Testis (tissue), 3 donors: ENCODE results near the gene TMEM86A. TPM values are rescaled to one million over a fixed set of nuclear protein-coding genes. Genes with fewer than 3 reads are reported as not detected.

Experiments used
- DNase-seq: peaks from one replicate; pipeline ENCODE4 v3.0.0-alpha.2; 2019
- H3K27ac ChIP-seq, 2 donors: fragments of 200-600 bp; sonication (generic); one replicate each; pipeline ENCODE4 v1.5.1; 2019
- H3K27me3 ChIP-seq: fragments of 200-600 bp; sonication (generic); one replicate; pipeline ENCODE4 v1.5.1; 2019
- H3K36me3 ChIP-seq: fragments of 200-600 bp; sonication (generic); one replicate; pipeline ENCODE4 v1.5.1; 2017; ENCODE audit warnings: low read depth; ENCODE audit errors: missing control alignments
- H3K4me1 ChIP-seq: fragments of 200-600 bp; sonication (generic); one replicate; pipeline ENCODE4 v1.5.1; 2019
- H3K4me3 ChIP-seq, 2 donors: fragments of 200-600 bp; sonication (generic); one replicate each; pipeline ENCODE4 v1.5.1; 2017 to 2019
- H3K9me3 ChIP-seq: fragments of 200-600 bp; sonication (generic); one replicate; pipeline ENCODE4 v1.5.1; 2017
- CTCF ChIP-seq, 3 experiments: fragments of 450-650 bp in 2 of 3; fragments of 200-600 bp in 1 of 3; sonication (generic) in 1 of 3; IDR thresholded peaks; one replicate each; pipeline ENCODE4 v1.5.1; 2016 to 2019; ENCODE audit warnings: antibody characterized with exemption in 3 of 3, mild to moderate bottlenecking in 2 of 3, moderate library complexity in 1 of 3
- POLR2A ChIP-seq: fragments of 450-650 bp; IDR thresholded peaks from one replicate; pipeline ENCODE4 v1.6.1; 2017; ENCODE audit warnings: antibody characterized with exemption, mild to moderate bottlenecking, moderate library complexity
- WGBS, 2 donors: methylation state at CpG; one replicate each; pipeline ENCODE4 v1.1.5; 2018; 5-methylcytosine and 5-hydroxymethylcytosine counted together
- intact Hi-C: fragments of 100-400 bp; cut with DNase I; formaldehyde crosslinking; loops from one replicate; pipeline ENCODE4 v1.15.1; 2023; ENCODE audit warnings: low total_unique reads
- polyA plus RNA-seq: library from polyadenylated mRNA; stranded (reverse); fragments of 350-450 nt; fragmentation: Illumina TruSeq; extraction: RNeasy Lipid Tissue Mini Kit (QIAGEN cat#74804); gene quantifications from one replicate; pipeline ENCODE4 v1.2.3, GENCODE V29; 2014; ENCODE audit warnings: low read depth, low replicate concordance; ENCODE audit not compliant: insufficient read depth
- total RNA-seq, 2 donors: library from RNA; depleted of rRNA; stranded (reverse); fragments of >200 nt; gene quantifications; one replicate each; pipeline ENCODE4 v1.2.3, GENCODE V29; 2016

TMEM86A gene
- total and polyA plus RNA-seq, 3 donors from 2014 or later = 5.8 to 8.3 (median 6.1) TPM

- WGBS, 2 donors = 69 to 72% methylated on average over 7 to 10 of the region's 10 CpGs
- Histone ChIP-seq H3K36me3 (no peaks in the 10 kb centered on the region), H3K4me1 (no peaks in the 10 kb centered on the region), H3K9me3 (no peaks in the 10 kb centered on the region), H3K27me3 (no peaks in the 10 kb centered on the region), H3K4me3 (no peak overlapping the region), H3K27ac (no peak overlapping the region)
- intact Hi-C loops = no loop called here
- DNase-seq = no peak
- no peak for TF ChIP-seq POLR2A
- TF ChIP-seq CTCF (IDR thresholded peaks at IDR 0.05) = no peak
Observed at GRCh38 chr11:18736590-18737148, 38.1 kb downstream of the TMEM86A start.

GRCh38 chr11:18737642-18738041 lies 39.1 kb downstream of the TMEM86A start:
- no peaks in the 10 kb centered on the region for H3K36me3 ChIP-seq
- H3K27ac ChIP-seq = no peak overlapping the region
- no peaks in the 10 kb centered on the region for H3K27me3 ChIP-seq
- 90% methylated on average over 8 of the region's 8 CpGs; no CpG with 5 or more reads in 1 of the 2 donors for WGBS, 2 donors
- H3K4me3 ChIP-seq = no peak overlapping the region
- H3K9me3 ChIP-seq = no peaks in the 10 kb centered on the region
- TF ChIP-seq CTCF (IDR thresholded peaks at IDR 0.05) = no peak
- TF ChIP-seq POLR2A = no peak
- no peaks in the 10 kb centered on the region for H3K4me1 ChIP-seq
- DNase-seq = no peak
- intact Hi-C loops = no loop called here

- Histone ChIP-seq H3K4me3 (no peak overlapping the region), H3K27ac (no peak overlapping the region), H3K4me1 (no peaks in the 10 kb centered on the region), H3K36me3 (no peaks in the 10 kb centered on the region), H3K9me3 (no peaks in the 10 kb centered on the region), H3K27me3 (no peaks in the 10 kb centered on the region)
- no peak for DNase-seq
- WGBS, 2 donors = 77 to 85% methylated on average over 4 of the region's 4 CpGs
- no peak for TF ChIP-seq POLR2A
- no peak for TF ChIP-seq CTCF (IDR thresholded peaks at IDR 0.05)
- intact Hi-C loops = no loop called here
Observed at GRCh38 chr11:18739685-18740084, 41.1 kb downstream of the TMEM86A start.

- Histone ChIP-seq H3K4me1 (no peaks in the 10 kb centered on the region), H3K27me3 (no peaks in the 10 kb centered on the region), H3K27ac (no peak overlapping the region), H3K4me3 (no peak overlapping the region), H3K36me3 (no peaks in the 10 kb centered on the region), H3K9me3 (no peaks in the 10 kb centered on the region)
- intact Hi-C loops = no loop called here
- TF ChIP-seq CTCF (IDR thresholded peaks at IDR 0.05) (no peak), POLR2A (no peak)
- DNase-seq = no peak
- WGBS, 2 donors = 90 to 94% methylated on average over 3 of the region's 3 CpGs
Observed at GRCh38 chr11:18741783-18742182, 43.2 kb downstream of the TMEM86A start.

GRCh38 chr11:18743365-18743764 lies 44.8 kb downstream of the TMEM86A start:
- 88 to 96% methylated on average over 10 of the region's 10 CpGs for WGBS, 2 donors
- no peaks in the 10 kb centered on the region for H3K36me3 ChIP-seq
- intact Hi-C loops = no loop called here
- no peaks in the 10 kb centered on the region for H3K4me1 ChIP-seq
- TF ChIP-seq POLR2A = no peak
- TF ChIP-seq CTCF (IDR thresholded peaks at IDR 0.05) = no peak
- H3K27me3 ChIP-seq = no peaks in the 10 kb centered on the region
- H3K9me3 ChIP-seq = no peaks in the 10 kb centered on the region
- H3K27ac ChIP-seq = no peak overlapping the region
- DNase-seq = no peak
- no peak overlapping the region for H3K4me3 ChIP-seq
